Measurements from ENCODE around the gene TRIM41.

GRCh38 chr5:181184845-181185216, 38.2 kb upstream of the TRIM41 start:
- TF ChIP-seq EZH2phosphoT487 (IDR thresholded peaks at IDR 0.05; ENCODE audit: unreplicated experiment): no peak
- no peak for TF ChIP-seq CTCF (conservative IDR thresholded peaks at IDR 0.05; ENCODE audit: low read depth in 2 of 2)
- TF ChIP-seq EZH2 (IDR thresholded peaks at IDR 0.05; ENCODE audit: low read depth, unreplicated experiment): no peak

Measured in GM23338 (cell line).